Bronchus fibroblast of lung (primary cell): ENCODE data around the gene RTKN. TPM values are rescaled to one million over a fixed set of nuclear protein-coding genes. Genes with fewer than 3 reads are reported as not detected.

Experiments used
- total RNA-seq: library from RNA; depleted of rRNA; stranded (reverse); fragments of >200 nt; gene quantifications from 2 replicates; pipeline ENCODE4 v1.2.3, GENCODE V29; 2015

The RTKN gene
- total RNA-seq = 14.0 and 17.0 TPM in 2 replicates

GRCh38 chr2:74441690-74442482 lies at the start of gene RTKN:
Gene RTKN (minus strand): TSS chr2:74441937. CDS start chr2:74441816, 121 bp downstream.

GRCh38 chr2:74482801-74483674 lies 41.3 kb upstream of the RTKN start, which contains the start of the genes CCDC142 and TTC31:
Gene CCDC142 (minus strand): TSS chr2:74482998. CDS start chr2:74482837, 161 bp downstream.
Gene TTC31 (plus strand): TSS chr2:74483081. CDS start chr2:74483096, 15 bp downstream.

GRCh38 chr2:74472086-74472944 lies 30.6 kb upstream of the RTKN start, which contains the start of gene MRPL53:
Gene MRPL53 (minus strand): TSS chr2:74472680. CDS start chr2:74472660, 20 bp downstream.

GRCh38 chr2:74458132-74458937 lies 16.6 kb upstream of the RTKN start, which contains the start of gene WBP1:
Gene WBP1 (plus strand): TSS chr2:74458438. CDS start chr2:74458603, 165 bp downstream.

GRCh38 chr2:74454654-74455511 lies 13.1 kb upstream of the RTKN start, which contains the start of gene INO80B:
Gene INO80B (plus strand): TSS chr2:74455087. CDS start chr2:74455117, 30 bp downstream.

GRCh38 chr2:74421221-74421870 lies 20.4 kb downstream of the RTKN start, which contains the start of the genes C2orf81 and WDR54:
Gene C2orf81 (minus strand): TSS chr2:74421619. CDS start chr2:74421560, 59 bp downstream.
Gene WDR54 (plus strand): TSS chr2:74421730. CDS start chr2:74422154, 424 bp downstream.

GRCh38 chr2:74379851-74380789 lies 61.6 kb downstream of the RTKN start, which contains the start of gene DCTN1:
Gene DCTN1 (minus strand): TSS chr2:74380311. CDS start chr2:74380037, 274 bp downstream.

Other genes starting within 250 kb of the RTKN start
- 132 and 136 TPM in 2 replicates for gene MTHFD2, start 243.3 kb downstream of the RTKN start, total RNA-seq
- gene SLC4A5, start 98.5 kb downstream of the RTKN start, total RNA-seq = under 0.01 TPM in 1 of 2 replicates, not detected in the other
- 97.1 and 102 TPM in 2 replicates for gene DCTN1, start 61.6 kb downstream of the RTKN start, total RNA-seq
- gene C2orf81, start 20.3 kb downstream of the RTKN start, total RNA-seq = 2.4 and 3.7 TPM in 2 replicates
- gene WDR54, start 20.2 kb downstream of the RTKN start, total RNA-seq = 58.3 and 76.0 TPM in 2 replicates
- gene INO80B, start 13.2 kb upstream of the RTKN start, total RNA-seq = 15.5 and 21.4 TPM in 2 replicates
- 81.7 and 84.0 TPM in 2 replicates for gene WBP1, start 16.5 kb upstream of the RTKN start, total RNA-seq
- 58.9 and 61.0 TPM in 2 replicates for gene MOGS, start 23.4 kb upstream of the RTKN start, total RNA-seq
- 44.2 and 45.5 TPM in 2 replicates for gene MRPL53, start 30.7 kb upstream of the RTKN start, total RNA-seq
- 6.4 and 10.6 TPM in 2 replicates for gene CCDC142, start 41.1 kb upstream of the RTKN start, total RNA-seq
- 20.8 and 21.4 TPM in 2 replicates for gene TTC31, start 41.1 kb upstream of the RTKN start, total RNA-seq
- 1.3 and 3.4 TPM in 2 replicates for gene LBX2, start 57.7 kb upstream of the RTKN start, total RNA-seq
- 16.6 and 18.3 TPM in 2 replicates for gene PCGF1, start 65.8 kb upstream of the RTKN start, total RNA-seq
- gene TLX2, start 72.5 kb upstream of the RTKN start, total RNA-seq = 0.15 and 0.34 TPM in 2 replicates
- gene DQX1, start 84.3 kb upstream of the RTKN start, total RNA-seq = not detected in 2 replicates
- gene AUP1, start 87.8 kb upstream of the RTKN start, total RNA-seq = 84.2 and 87.9 TPM in 2 replicates
- gene HTRA2, start 88.0 kb upstream of the RTKN start, total RNA-seq = 31.4 and 36.4 TPM in 2 replicates
- 10.1 and 10.7 TPM in 2 replicates for gene LOXL3, start 112.0 kb upstream of the RTKN start, total RNA-seq
- 20.1 and 23.0 TPM in 2 replicates for gene DOK1, start 112.8 kb upstream of the RTKN start, total RNA-seq
- not detected in 2 replicates for gene M1AP, start 206.4 kb upstream of the RTKN start, total RNA-seq
- gene SEMA4F, start 212.3 kb upstream of the RTKN start, total RNA-seq = 5.4 and 5.5 TPM in 2 replicates